Upper lobe of right lung (tissue), 1 donor: Measurements from ENCODE around the gene PRDM16. TPM values are rescaled to one million over a fixed set of nuclear protein-coding genes. Genes with fewer than 3 reads are reported as not detected.

Source experiments
- ATAC-seq: fragments of 200-7000 bp; cut with Tn5 transposase; one replicate; pipeline ENCODE4 v1.9.1; 2020; ENCODE audit warnings: mild to moderate bottlenecking, moderate library complexity
- DNase-seq: peaks from one replicate; pipeline ENCODE4 v3.0.0-alpha.2; 2020
- H3K27ac ChIP-seq: fragments of 200-600 bp; one replicate; pipeline ENCODE4 v1.8.0; 2022
- H3K27me3 ChIP-seq: fragments of 200-600 bp; one replicate; pipeline ENCODE4 v1.8.0; 2022; ENCODE audit warnings: mild to moderate bottlenecking
- H3K36me3 ChIP-seq: fragments of 200-600 bp; one replicate; pipeline ENCODE4 v1.8.0; 2022
- H3K4me1 ChIP-seq: fragments of 200-600 bp; one replicate; pipeline ENCODE4 v1.8.0; 2022
- H3K4me3 ChIP-seq: fragments of 200-600 bp; one replicate; pipeline ENCODE4 v1.8.0; 2022; ENCODE audit warnings: mild to moderate bottlenecking
- H3K9me3 ChIP-seq: fragments of 200-600 bp; one replicate; pipeline ENCODE4 v1.8.0; 2022
- intact Hi-C: fragments of 100-400 bp; cut with DNase I; formaldehyde crosslinking; loops from one replicate; pipeline ENCODE4 v1.11.0; 2022
- total RNA-seq: library from RNA; stranded (reverse); fragmentation: NEBNext Ultra II Directional; extraction: Animal tissue kit (Norgen Biotek cat#: 25700); gene quantifications from one replicate; pipeline ENCODE4 v1.2.1, GENCODE V29; 2021
- TF ChIP-seq, protein P1 (sequence below): fragments of 200-600 bp; IDR thresholded peaks from one replicate; pipeline ENCODE4 v1.8.0; 2022; ENCODE audit warnings: antibody characterized with exemption
- donor health status: DM: no; HTN: yes; CAD: no; lungs with severe emphysema.

The PRDM16 gene
- total RNA-seq, 1 donor from 2014 or later: 21.0 TPM

DNA sequence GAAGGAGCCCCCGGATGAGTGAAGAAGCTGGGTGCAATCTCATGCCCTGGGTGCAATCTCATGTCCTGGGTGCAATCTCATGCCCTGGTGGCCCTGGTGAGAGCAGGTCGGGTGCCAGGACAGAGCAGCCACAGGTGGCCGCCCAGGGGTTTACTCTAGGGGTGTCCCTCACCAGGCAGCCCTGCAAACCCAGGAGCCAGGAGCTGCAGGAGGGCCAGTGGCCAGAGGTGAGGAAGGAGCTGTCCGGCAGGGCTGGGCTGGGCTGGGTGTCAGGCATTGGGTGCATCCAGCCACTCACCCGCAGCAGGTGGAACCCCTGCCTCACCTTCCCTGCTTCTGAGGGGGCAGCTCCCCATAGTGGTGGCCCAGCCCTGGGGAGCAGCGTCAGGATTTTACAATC, 79.2 kb downstream of the PRDM16 start:
- H3K27me3 ChIP-seq: no peaks in the 10 kb centered on the region
- ATAC-seq (no peak), DNase-seq (no peak)
- no peaks in the 10 kb centered on the region for H3K36me3 ChIP-seq
- TF ChIP-seq, protein P1, sequence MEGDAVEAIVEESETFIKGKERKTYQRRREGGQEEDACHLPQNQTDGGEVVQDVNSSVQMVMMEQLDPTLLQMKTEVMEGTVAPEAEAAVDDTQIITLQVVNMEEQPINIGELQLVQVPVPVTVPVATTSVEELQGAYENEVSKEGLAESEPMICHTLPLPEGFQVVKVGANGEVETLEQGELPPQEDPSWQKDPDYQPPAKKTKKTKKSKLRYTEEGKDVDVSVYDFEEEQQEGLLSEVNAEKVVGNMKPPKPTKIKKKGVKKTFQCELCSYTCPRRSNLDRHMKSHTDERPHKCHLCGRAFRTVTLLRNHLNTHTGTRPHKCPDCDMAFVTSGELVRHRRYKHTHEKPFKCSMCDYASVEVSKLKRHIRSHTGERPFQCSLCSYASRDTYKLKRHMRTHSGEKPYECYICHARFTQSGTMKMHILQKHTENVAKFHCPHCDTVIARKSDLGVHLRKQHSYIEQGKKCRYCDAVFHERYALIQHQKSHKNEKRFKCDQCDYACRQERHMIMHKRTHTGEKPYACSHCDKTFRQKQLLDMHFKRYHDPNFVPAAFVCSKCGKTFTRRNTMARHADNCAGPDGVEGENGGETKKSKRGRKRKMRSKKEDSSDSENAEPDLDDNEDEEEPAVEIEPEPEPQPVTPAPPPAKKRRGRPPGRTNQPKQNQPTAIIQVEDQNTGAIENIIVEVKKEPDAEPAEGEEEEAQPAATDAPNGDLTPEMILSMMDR: no peak
- intact Hi-C loops: no loop called here
- no peaks in the 10 kb centered on the region for H3K9me3 ChIP-seq
- no peak overlapping the region for H3K27ac ChIP-seq
- no peak overlapping the region for H3K4me3 ChIP-seq
- H3K4me1 ChIP-seq: no peaks in the 10 kb centered on the region

DNA sequence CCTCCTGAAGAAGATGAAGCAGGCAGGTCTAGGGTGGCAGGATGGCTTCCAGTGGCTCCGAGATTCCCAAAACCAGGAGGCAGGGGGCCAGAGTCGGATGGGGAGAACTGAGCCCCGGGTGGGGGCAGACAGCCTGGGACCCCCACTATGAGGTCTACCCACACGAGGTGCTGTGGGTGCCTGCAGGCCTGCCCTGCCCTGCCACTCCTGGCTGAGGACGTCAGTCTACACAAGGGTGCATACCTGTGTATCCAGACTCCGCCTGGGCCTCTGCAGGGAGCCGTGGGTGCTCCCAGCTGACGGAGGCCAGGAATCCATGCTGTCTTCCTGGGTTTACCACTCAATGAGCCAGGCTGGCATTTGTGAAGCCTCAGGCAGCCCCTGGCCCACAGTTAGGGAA, 80.3 kb downstream of the PRDM16 start:
- no peaks in the 10 kb centered on the region for H3K4me1 ChIP-seq
- intact Hi-C loops: no loop called here
- no peaks in the 10 kb centered on the region for H3K9me3 ChIP-seq
- H3K4me3 ChIP-seq: no peak overlapping the region
- ATAC-seq: peak; percentile 43
- DNase-seq: no peak
- no peak overlapping the region for H3K27ac ChIP-seq
- H3K27me3 ChIP-seq: no peaks in the 10 kb centered on the region
- H3K36me3 ChIP-seq: no peaks in the 10 kb centered on the region
- TF ChIP-seq, protein P1: no peak

DNA sequence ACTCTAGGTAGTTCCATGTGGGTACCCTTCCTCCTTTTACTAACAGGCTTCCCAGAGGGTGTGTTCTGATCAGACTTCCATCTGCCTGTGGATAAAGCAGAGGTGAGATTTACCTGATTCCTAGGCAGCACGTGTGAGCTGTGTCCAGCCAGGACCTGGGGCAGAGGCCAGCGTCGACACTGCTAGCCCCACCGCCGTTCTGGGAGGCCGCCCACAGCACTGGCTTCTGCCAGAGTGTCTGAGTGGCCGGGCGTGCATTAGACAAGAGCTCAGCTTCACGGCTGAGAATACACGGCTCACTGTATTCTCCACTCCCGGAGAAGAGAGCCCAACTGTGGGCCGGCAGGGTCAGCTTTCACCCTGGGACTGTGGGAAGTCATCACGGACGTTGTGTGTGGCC, 82.5 kb downstream of the PRDM16 start:
- TF ChIP-seq, protein P1: no peak
- no peak overlapping the region for H3K4me3 ChIP-seq
- no peaks in the 10 kb centered on the region for H3K9me3 ChIP-seq
- H3K36me3 ChIP-seq: no peaks in the 10 kb centered on the region
- peaks cover 9% of the 10 kb centered on the region for H3K27me3 ChIP-seq
- no peak overlapping the region for H3K27ac ChIP-seq
- no peak for ATAC-seq
- intact Hi-C loops: no loop called here
- no peaks in the 10 kb centered on the region for H3K4me1 ChIP-seq
- no peak for DNase-seq

DNA sequence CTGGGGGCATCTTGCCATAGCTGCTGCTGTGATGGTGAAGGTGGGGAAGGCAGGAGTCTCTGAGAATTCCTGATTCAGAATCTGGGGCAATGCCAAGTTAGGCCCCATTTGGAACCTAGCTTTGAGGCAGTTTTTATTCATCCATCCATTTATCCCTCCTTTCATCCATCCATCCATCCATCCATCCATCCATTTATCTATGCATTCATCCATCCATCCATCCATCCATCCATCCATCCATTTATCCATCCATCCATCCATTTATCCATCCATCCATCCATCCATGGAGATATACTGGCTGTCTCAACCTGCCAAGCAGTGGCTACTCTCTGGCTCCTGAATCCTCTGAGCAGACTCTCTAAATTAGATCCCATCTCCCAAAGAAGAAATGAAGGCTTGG, 83.1 kb downstream of the PRDM16 start:
- no peak for DNase-seq
- TF ChIP-seq, protein P1: no peak
- H3K4me3 ChIP-seq: no peak overlapping the region
- H3K27ac ChIP-seq: no peak overlapping the region
- no peaks in the 10 kb centered on the region for H3K4me1 ChIP-seq
- no peaks in the 10 kb centered on the region for H3K36me3 ChIP-seq
- intact Hi-C loops: no loop called here
- H3K9me3 ChIP-seq: no peaks in the 10 kb centered on the region
- H3K27me3 ChIP-seq: peaks cover 16% of the 10 kb centered on the region
- ATAC-seq: no peak

DNA sequence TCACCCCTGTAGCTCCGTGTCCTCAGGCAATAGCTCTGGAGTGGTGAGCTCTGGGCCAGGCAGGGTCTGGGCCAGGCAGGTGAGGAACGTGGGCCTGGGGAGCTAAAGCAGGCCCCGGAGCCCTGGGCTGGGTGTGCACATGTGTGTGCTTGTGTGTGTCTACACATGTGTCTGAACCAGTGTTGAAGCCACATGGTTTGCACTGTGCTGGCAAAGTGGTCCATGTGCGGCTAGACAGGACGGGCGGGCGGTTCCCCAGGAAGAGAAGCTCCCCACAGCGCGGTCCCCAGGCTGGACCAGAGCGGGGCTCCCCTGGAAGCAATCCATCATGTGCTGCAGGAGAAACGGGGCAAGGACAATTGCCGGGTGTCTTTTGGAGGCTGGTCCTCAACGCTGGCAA, 84.2 kb downstream of the PRDM16 start:
- Histone ChIP-seq H3K4me3 (no peak overlapping the region), H3K9me3 (no peaks in the 10 kb centered on the region), H3K27ac (no peak overlapping the region), H3K36me3 (no peaks in the 10 kb centered on the region), H3K27me3 (peaks cover 17% of the 10 kb centered on the region), H3K4me1 (no peaks in the 10 kb centered on the region)
- DNase-seq (no peak), ATAC-seq (peak; percentile 3)
- TF ChIP-seq, protein P1: no peak
- intact Hi-C loops: no loop called here
